Measurements from ENCODE around the gene COL4A6.
"Not testable (repeated sequence)": the region's sequence is repeated elsewhere in the genome, so short reads cannot be mapped to it uniquely, and the experiment has no call there.

Gene COL4A6

DNA sequence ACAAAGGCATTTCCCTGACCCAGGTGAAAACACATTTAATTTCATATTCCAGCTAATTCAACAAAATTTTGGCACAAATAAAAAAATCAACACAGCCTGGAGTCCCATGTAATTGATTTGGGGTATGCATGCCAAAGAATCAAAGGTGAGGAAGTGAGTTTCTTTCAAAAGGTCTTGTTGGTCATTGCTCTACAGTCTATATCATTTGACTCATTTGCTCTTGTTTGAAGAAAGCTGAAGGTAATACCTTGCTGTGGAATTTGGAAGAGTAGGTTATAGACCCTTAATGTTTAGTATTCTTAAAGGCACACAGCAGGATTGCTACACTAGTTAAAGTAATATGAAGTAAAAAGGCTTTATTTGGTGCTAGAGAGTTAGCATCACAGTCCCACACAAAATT lies 25.4 kb downstream of the COL4A6 start:
- no peak for DNase-seq (ENCODE audit: extremely low read depth in 1 of 2, low read depth in 1 of 2)

DNA sequence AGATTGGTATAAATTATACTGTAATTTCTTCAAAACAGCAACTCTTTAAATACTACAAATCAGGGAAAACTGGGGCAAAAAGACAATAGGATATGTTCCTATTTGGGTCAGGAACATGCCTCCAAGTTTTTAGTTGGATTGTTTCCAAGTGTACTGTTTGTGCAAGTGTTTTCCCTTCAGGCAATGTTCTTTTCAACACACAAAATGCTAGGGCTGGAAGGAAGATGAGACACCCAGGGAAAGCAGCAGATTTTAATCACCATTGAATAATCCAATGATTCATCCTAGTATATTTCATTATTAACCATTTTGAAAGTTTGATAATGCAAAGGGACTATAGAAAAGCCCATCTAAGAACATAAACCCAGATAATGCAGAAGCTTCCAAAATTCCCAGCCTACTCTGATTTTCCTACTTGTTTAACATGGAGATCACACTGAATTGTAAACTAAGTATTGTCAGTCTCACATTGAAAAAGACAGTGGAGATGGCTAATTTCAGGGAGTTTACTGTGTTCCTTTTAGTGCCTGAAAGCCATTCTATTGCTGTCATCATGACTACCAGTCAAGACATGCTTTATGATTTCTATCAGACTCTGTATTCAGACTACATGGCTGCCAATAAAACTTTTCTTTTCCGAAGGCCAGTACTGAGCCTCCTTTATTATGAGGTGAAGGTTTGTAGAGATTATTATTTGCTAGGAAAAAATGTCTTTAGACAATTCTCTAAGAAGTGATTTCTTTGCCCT lies 38.6 kb downstream of the COL4A6 start:
- no peak for DNase-seq (ENCODE audit: extremely low read depth in 1 of 2, low read depth in 1 of 2)

DNA sequence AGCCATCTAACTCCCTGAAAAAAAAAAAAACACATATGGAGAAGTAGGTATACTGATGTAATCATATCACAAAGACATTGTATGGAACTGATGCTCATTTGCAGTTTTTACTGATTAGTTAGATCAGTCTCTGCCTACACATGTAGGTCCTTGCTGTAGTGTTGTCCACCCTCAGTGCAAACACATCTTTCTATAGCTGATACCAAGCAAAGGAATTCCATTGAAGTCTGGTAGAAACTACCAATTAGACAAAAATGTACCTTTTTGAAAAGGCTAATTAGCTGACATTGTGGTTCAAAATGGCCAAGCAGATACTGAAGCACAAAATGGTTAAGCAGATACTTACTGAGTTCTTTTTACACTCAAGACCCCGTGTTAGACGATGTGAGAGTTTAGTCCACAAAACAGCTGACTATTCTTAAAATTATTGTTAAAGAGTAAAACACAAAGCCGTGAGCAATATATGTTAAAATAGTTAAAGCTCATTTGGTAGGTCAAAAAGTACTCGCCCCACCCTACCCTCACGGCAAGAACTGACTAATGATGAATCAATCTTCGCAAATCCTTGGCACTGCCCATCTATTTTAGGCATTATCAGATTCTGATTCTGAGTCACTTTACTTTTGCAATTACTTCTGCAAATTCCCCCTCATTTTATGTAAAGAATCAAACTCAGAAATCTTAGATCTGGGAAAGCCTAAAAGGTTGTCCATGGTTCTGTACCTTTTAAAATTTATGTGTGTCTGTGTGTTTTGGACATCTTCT lies 40.4 kb downstream of the COL4A6 start:
- DNase-seq (ENCODE audit: extremely low read depth in 1 of 2, low read depth in 1 of 2) = no peak

GRCh38 chrX:108396986-108397385 lies 41.2 kb downstream of the COL4A6 start:
- no peak for DNase-seq (ENCODE audit: extremely low read depth in 1 of 2, low read depth in 1 of 2)

GRCh38 chrX:108396188-108396891 lies 41.9 kb downstream of the COL4A6 start:
- no peak for DNase-seq (ENCODE audit: extremely low read depth in 1 of 2, low read depth in 1 of 2)

DNA sequence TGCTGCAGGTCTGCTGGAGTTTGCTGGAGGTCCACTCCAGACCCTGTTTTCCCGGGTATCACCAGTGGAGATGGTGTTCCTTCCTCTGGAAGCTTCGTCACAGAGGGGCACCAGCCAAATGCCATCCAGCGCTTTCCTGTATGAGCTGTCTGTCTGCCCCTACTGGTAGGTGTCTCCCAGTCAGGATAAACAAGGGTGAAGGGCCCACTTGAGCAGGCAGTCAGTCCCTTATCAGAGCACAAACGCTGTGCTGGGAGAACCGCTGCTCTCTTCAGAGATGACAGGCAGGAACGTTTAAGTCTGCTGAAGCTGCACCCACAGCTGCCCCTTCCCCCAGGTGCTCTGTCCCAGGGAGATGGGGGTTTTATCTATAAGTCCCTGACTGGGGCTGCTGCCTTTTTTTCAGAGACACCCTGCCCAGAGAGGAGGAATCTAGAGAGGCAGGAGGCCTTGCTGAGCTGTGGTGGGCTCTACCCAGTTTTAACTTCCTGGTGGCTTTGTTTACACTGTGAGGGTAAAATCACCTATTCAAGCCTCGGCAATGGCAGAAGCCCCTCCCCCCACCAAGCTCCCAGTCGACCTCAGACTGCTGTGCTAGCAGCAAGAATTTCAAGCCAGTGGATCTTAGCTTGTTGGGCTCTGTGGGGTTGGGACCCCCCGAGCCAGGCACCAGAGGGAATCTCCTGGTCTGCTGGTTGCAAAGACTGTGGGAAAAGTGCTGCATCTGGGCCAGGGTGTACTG lies 47.1 kb downstream of the COL4A6 start:
- not testable (repeated sequence) for DNase-seq (ENCODE audit: extremely low read depth in 1 of 2, low read depth in 1 of 2)

DNA sequence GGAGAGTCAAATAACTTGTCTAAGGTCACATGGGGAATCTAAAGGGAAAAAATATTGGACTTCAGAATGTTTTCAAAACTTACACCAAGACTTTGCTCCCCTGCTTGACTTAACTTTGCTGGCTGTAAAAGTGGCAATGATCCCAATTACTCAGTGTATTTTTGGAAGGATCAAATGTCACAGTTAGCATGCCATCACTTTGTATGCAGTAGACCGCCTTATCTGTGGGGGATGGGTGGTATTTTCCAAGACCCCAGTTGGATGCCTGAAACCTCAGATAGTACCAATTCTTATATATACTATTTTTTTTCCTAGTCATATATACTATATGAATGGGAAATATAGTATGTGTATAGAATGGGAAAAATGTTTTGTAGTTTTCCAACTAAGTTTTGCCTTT lies 53.4 kb downstream of the COL4A6 start:
- no peak for DNase-seq (ENCODE audit: extremely low read depth in 1 of 2, low read depth in 1 of 2)

GRCh38 chrX:108380222-108380621 lies 58.0 kb downstream of the COL4A6 start:
- DNase-seq (ENCODE audit: extremely low read depth in 1 of 2, low read depth in 1 of 2) = no peak

DNA sequence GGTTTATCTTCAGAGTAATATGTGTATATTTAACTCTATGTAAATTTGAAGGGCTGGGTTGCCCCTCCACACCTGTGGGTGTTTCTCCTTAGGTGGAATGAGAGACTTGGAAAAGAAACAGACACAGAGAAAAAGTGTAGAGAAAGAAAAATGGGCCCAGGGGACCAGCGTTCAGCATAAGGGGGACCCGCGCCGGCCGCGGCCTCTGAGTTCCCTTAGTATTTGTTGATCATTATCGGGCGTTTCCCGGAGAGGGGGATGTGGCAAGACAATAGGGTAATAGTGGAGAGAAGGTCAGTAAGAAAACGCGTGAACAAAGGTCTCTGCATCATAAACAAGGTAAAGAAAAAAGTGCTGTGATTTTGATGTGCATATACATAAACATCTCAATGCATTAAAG lies 61.4 kb downstream of the COL4A6 start:
- not testable (repeated sequence) for DNase-seq (ENCODE audit: extremely low read depth in 1 of 2, low read depth in 1 of 2)

DNA sequence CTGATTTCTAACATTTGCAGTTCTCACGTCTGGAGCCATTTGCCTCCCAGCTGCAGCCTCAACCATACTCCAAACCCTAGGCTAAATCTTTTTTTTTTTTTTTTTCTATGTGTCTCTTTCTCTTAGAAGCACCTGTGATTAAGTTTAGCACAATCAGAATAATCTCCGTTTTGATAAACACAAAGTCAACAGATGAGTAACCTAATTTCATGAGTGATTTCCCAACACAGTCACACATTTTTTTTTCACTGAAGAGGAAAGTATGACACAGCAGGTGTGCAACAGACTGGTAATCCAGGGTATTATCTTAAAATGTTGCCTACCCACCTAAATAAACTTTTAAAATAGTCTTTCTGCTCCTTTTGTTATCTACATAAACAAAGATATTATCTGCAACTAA lies 62.6 kb downstream of the COL4A6 start:
- not testable (repeated sequence) for DNase-seq (ENCODE audit: extremely low read depth in 1 of 2, low read depth in 1 of 2)

GRCh38 chrX:108366644-108367406 lies 71.4 kb downstream of the COL4A6 start:
- DNase-seq (ENCODE audit: extremely low read depth in 1 of 2, low read depth in 1 of 2) = no peak

- DNase-seq (ENCODE audit: extremely low read depth in 1 of 2, low read depth in 1 of 2) = no peak
These were observed 76.2 kb downstream of the COL4A6 start for GRCh38 chrX:108362026-108362425.

- no peak for DNase-seq (ENCODE audit: extremely low read depth in 1 of 2, low read depth in 1 of 2)
These were observed 76.9 kb downstream of the COL4A6 start for GRCh38 chrX:108361316-108361715.

GRCh38 chrX:108359806-108360602 lies 78.2 kb downstream of the COL4A6 start:
- DNase-seq (ENCODE audit: extremely low read depth in 1 of 2, low read depth in 1 of 2) = no peak

DNA sequence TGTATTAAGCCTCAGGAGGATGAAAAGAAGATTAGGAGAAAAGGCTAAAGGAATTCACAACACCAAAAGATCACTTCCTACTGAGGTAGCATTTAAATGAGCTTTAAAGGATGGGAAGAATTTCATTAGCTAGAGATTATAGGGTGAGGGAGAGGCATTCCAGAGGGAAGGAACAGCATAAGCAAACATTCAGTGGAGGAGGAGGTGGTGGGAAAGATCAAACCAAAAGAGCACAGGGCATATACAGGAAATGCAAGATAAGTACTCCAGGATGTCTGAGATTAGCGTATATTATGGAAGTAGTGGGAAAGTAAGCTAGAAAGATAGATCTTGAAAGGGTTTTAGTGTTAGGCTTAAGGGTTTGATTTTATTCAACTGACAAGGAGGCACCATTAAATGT lies 84.8 kb downstream of the COL4A6 start:
- no peak for DNase-seq (ENCODE audit: extremely low read depth in 1 of 2, low read depth in 1 of 2)

DNA sequence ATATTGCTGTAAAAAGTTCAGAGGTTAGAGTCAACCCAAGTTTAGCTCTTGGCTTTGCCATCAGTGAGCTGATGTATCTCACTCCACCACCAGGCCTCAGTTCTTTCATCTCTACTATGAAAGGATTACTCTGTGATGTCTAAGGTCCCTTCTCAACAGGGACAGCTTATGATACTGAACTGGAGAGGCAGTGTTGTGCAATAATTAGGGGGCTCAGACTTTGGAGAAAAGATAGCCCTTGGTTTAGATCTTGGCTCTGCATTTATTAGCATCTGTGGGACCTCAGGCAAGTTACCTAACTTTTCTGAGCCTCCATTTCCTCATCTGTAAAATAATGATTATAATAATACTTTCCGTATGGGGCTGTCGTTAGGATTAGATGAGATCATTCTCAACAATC lies 89.0 kb downstream of the COL4A6 start:
- no peak for DNase-seq (ENCODE audit: extremely low read depth in 1 of 2, low read depth in 1 of 2)

GRCh38 chrX:108348525-108348924 lies 89.7 kb downstream of the COL4A6 start:
- DNase-seq (ENCODE audit: extremely low read depth in 1 of 2, low read depth in 1 of 2) = no peak

GRCh38 chrX:108347800-108348199 lies 90.4 kb downstream of the COL4A6 start:
- DNase-seq (ENCODE audit: extremely low read depth in 1 of 2, low read depth in 1 of 2) = no peak

- no peak for DNase-seq (ENCODE audit: extremely low read depth in 1 of 2, low read depth in 1 of 2)
These were observed 94.0 kb downstream of the COL4A6 start for GRCh38 chrX:108344216-108344615.

GRCh38 chrX:108341947-108342346 lies 96.3 kb downstream of the COL4A6 start:
- DNase-seq (ENCODE audit: extremely low read depth in 1 of 2, low read depth in 1 of 2) = no peak
